Measurements from ENCODE around the gene CELSR2. TPM values are rescaled to one million over a fixed set of nuclear protein-coding genes. Genes with fewer than 3 reads are reported as not detected.

CELSR2 gene
- total RNA-seq, 1 experiment from 2014 or later: 8.3 TPM

DNA sequence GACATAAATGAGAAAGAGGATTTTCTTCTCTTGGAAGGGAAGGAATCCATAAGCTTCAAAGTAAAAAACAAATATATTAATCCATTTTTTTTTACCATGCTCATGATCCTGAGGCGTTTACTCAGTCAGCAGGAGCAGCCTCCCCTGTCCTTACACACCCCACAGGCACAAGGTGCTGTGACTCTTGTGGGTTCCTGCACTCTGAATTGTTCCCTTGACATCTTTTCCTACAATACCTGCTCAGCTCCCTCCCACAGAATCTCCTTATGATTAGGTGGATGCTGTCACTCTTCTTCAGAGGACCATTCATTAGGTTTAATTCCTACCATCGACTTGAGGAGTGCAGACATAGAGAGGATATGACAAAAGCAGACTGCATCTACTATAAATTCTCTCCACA is 43.7 kb downstream of the CELSR2 start:
- Histone ChIP-seq H3K27me3 (replicated peaks; ENCODE audit: control insufficient read depth, insufficient read depth, low read length) (no peaks in the 10 kb centered on the region), H3K4me3 (ENCODE audit: low read depth, low read length) (no peak overlapping the region), H3K36me3 (ENCODE audit: control insufficient read depth, insufficient read depth, low read length) (no peaks in the 10 kb centered on the region), H3K4me1 (no peaks in the 10 kb centered on the region), H3K9me3 (no peaks in the 10 kb centered on the region)
- no peak overlapping the region for H3K4me3 Mint-ChIP-seq (ENCODE audit: unreplicated experiment)
- no peaks in the 10 kb centered on the region for H3K36me3 Mint-ChIP-seq (ENCODE audit: insufficient read depth, unreplicated experiment)
- H3K9me3 Mint-ChIP-seq (ENCODE audit: unreplicated experiment): no peaks in the 10 kb centered on the region
- TF ChIP-seq, protein P1, sequence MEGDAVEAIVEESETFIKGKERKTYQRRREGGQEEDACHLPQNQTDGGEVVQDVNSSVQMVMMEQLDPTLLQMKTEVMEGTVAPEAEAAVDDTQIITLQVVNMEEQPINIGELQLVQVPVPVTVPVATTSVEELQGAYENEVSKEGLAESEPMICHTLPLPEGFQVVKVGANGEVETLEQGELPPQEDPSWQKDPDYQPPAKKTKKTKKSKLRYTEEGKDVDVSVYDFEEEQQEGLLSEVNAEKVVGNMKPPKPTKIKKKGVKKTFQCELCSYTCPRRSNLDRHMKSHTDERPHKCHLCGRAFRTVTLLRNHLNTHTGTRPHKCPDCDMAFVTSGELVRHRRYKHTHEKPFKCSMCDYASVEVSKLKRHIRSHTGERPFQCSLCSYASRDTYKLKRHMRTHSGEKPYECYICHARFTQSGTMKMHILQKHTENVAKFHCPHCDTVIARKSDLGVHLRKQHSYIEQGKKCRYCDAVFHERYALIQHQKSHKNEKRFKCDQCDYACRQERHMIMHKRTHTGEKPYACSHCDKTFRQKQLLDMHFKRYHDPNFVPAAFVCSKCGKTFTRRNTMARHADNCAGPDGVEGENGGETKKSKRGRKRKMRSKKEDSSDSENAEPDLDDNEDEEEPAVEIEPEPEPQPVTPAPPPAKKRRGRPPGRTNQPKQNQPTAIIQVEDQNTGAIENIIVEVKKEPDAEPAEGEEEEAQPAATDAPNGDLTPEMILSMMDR (IDR thresholded peaks at IDR 0.05; ENCODE audit: insufficient read depth in 1 of 2, low read depth in 1 of 2, low read length in 1 of 2, severe bottlenecking in 1 of 2, unreplicated experiment in 1 of 2): no peak
- H3K27me3 Mint-ChIP-seq (ENCODE audit: insufficient read depth, unreplicated experiment): no peaks in the 10 kb centered on the region
- H3K4me1 Mint-ChIP-seq (ENCODE audit: low read depth, unreplicated experiment): no peaks in the 10 kb centered on the region
- POLR2A ChIA-PET: no interaction called here
- CTCF ChIA-PET: no interaction called here
- intact Hi-C loops (cut with micrococcal nuclease; ENCODE audit: unreplicated experiment): no loop called here
- H3K27ac Mint-ChIP-seq (ENCODE audit: unreplicated experiment): no peak overlapping the region
- DNase-seq: no peak
- BruUV-seq (replicated peaks): no TSS peak

DNA sequence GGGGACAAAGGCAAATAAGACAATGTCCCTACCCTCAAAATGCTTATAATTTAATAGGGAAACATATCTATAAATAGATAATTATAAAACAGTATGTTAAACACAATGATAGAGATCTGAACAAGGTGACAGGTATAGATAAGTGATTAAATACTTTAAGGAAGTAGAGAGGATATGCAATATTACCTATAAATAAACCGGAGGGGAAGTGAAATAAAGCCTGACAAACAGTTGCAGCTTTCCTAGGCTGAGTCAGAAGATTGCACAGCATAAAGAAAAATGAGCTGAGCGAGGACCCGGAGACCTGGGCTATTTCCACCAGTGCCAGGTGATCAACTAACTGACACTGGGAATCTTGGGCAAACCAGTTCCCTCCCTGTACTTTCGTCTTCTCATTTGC is 45.1 kb downstream of the CELSR2 start:
- POLR2A ChIA-PET: no interaction called here
- H3K4me3 ChIP-seq (ENCODE audit: low read depth, low read length): no peak overlapping the region
- no peaks in the 10 kb centered on the region for H3K36me3 Mint-ChIP-seq (ENCODE audit: insufficient read depth, unreplicated experiment)
- no peak overlapping the region for H3K4me3 Mint-ChIP-seq (ENCODE audit: unreplicated experiment)
- no peak for DNase-seq
- no peaks in the 10 kb centered on the region for H3K9me3 ChIP-seq
- H3K27ac Mint-ChIP-seq (ENCODE audit: unreplicated experiment): no peak overlapping the region
- BruUV-seq (replicated peaks): no TSS peak
- intact Hi-C loops (cut with micrococcal nuclease; ENCODE audit: unreplicated experiment): no loop called here
- CTCF ChIA-PET: no interaction called here
- H3K36me3 ChIP-seq (ENCODE audit: control insufficient read depth, insufficient read depth, low read length): no peaks in the 10 kb centered on the region
- H3K27me3 ChIP-seq (replicated peaks; ENCODE audit: control insufficient read depth, insufficient read depth, low read length): no peaks in the 10 kb centered on the region
- H3K9me3 Mint-ChIP-seq (ENCODE audit: unreplicated experiment): no peaks in the 10 kb centered on the region
- H3K4me1 Mint-ChIP-seq (ENCODE audit: low read depth, unreplicated experiment): no peaks in the 10 kb centered on the region
- H3K4me1 ChIP-seq: peaks cover 10% of the 10 kb centered on the region
- no peaks in the 10 kb centered on the region for H3K27me3 Mint-ChIP-seq (ENCODE audit: insufficient read depth, unreplicated experiment)
- TF ChIP-seq, protein P1 (IDR thresholded peaks at IDR 0.05; ENCODE audit: insufficient read depth in 1 of 2, low read depth in 1 of 2, low read length in 1 of 2, severe bottlenecking in 1 of 2, unreplicated experiment in 1 of 2): no peak

DNA sequence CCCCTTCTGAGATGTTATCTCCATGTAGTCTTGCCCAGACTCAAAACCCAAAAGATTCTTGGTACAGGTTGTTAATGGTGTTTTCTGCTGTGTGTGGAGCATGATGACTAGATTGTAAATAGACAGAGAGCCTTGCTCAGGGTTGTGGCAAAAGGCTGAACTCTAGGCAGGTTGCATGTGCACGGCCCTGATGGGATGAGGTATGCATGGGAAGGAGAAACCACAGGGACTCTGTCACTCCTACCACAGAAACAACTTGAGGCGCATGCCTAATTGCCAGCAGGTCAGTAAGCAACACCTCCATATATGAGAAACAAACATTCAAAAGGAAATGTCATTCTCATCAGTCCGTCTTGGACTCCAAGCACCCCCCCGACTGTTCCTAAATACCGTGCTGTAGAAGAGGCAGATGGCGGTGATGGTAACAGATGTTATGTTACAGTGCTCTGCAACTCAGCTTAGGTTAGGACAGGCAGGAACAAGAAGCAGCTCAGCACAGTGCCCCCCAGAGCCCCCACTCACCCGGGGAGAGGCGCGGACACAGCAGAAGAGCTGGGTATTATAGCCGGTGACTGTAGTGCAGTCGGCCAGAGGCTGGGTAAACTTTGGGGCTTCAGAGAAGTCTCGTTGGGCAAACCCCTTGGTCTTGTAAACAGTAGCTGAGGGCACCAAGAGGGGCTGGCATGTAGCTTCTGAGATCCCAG is 46.5 kb downstream of the CELSR2 start:
- DNase-seq: no peak
- Histone ChIP-seq H3K36me3 (ENCODE audit: control insufficient read depth, insufficient read depth, low read length) (no peaks in the 10 kb centered on the region), H3K4me1 (peaks cover 11% of the 10 kb centered on the region), H3K9me3 (no peaks in the 10 kb centered on the region), H3K4me3 (ENCODE audit: low read depth, low read length) (no peak overlapping the region), H3K27me3 (replicated peaks; ENCODE audit: control insufficient read depth, insufficient read depth, low read length) (no peaks in the 10 kb centered on the region)
- no TSS peak for BruUV-seq (replicated peaks)
- Mint-ChIP-seq H3K36me3 (ENCODE audit: insufficient read depth, unreplicated experiment) (no peaks in the 10 kb centered on the region), H3K4me1 (ENCODE audit: low read depth, unreplicated experiment) (no peaks in the 10 kb centered on the region), H3K9me3 (ENCODE audit: unreplicated experiment) (no peaks in the 10 kb centered on the region), H3K27ac (ENCODE audit: unreplicated experiment) (no peak overlapping the region), H3K4me3 (ENCODE audit: unreplicated experiment) (no peak overlapping the region), H3K27me3 (ENCODE audit: insufficient read depth, unreplicated experiment) (no peaks in the 10 kb centered on the region)
- ChIA-PET POLR2A (no interaction called here), CTCF (interaction anchor here (0.8 kb wide), 1 partner anchor 10 kb away, joined by 3 read pairs; no protein-coding TSS in a partner anchor)
- TF ChIP-seq, protein P1 (IDR thresholded peaks at IDR 0.05; ENCODE audit: insufficient read depth in 1 of 2, low read depth in 1 of 2, low read length in 1 of 2, severe bottlenecking in 1 of 2, unreplicated experiment in 1 of 2): no peak
- intact Hi-C loops (cut with micrococcal nuclease; ENCODE audit: unreplicated experiment): no loop called here
